A549 (cell line): ENCODE results near the gene PRR12. TPM values are rescaled to one million over a fixed set of nuclear protein-coding genes. Genes with fewer than 3 reads are reported as not detected.

Experiments
- ATAC-seq, 2 experiments: fragments of 200-7000 bp in 1 of 2; fragments of >200 bp in 1 of 2; cut with Nextera tagmentation in 1 of 2; cut with Tn5 transposase in 1 of 2; 3 replicates each; pipeline versions ENCODE4 v1.8.0 to v1.9.1; 2018 to 2020; ENCODE audit warnings: mild to moderate bottlenecking in 1 of 2, moderate library complexity in 1 of 2
- CTCF ChIA-PET: fragments of 300-600 bp; sonication (Branson Sonifier 250); formaldehyde crosslinking; extraction: SDS; loops from one replicate; lab custom pipeline; 2021; ENCODE audit warnings: antibody characterized with exemption, inconsistent platforms; lab: Yijun Ruan, JAX
- POLR2A ChIA-PET: fragments of 350-600 bp; formaldehyde crosslinking; extraction: SDS; loops from one replicate; lab custom pipeline; 2021; ENCODE audit warnings: antibody characterized with exemption, inconsistent platforms; lab: Yijun Ruan, JAX
- DNase-seq, 2 experiments: peaks; one replicate each; pipeline versions ENCODE4 v3.0.0 to v3.0.0-alpha.2; 2011 to 2016; ENCODE audit warnings: low read depth in 1 of 2, low spot score in 1 of 2
- FAIRE-seq: peaks from 2 replicates; lab custom pipeline; 2011; peaks lifted over from hg19 to GRCh38; lab: Jason Lieb, UNC
- H3K27ac ChIP-seq, 2 experiments: fragments of >200 bp; sonication (Bioruptor Twin); formaldehyde crosslinking; 3 replicates each; pipeline ENCODE4 v1.5.1; 2016 to 2017
- H3K4me1 ChIP-seq: fragments of >200 bp; sonication (Bioruptor Twin); formaldehyde crosslinking; 3 replicates; pipeline ENCODE4 v1.6.1; 2016
- H3K4me2 ChIP-seq: fragments of >200 bp; sonication (Bioruptor Twin); formaldehyde crosslinking; 3 replicates; pipeline ENCODE4 v1.6.1; 2016
- H3K4me3 ChIP-seq: fragments of >200 bp; sonication (Bioruptor Twin); formaldehyde crosslinking; 3 replicates; pipeline ENCODE4 v1.5.1; 2016
- H3K9me3 ChIP-seq: fragments of >200 bp; sonication (Bioruptor Twin); formaldehyde crosslinking; 3 replicates; pipeline ENCODE4 v1.6.1; 2016
- CBX2 ChIP-seq: fragments of 200-600 bp; sonication (generic); IDR thresholded peaks from 2 replicates; pipeline ENCODE4 v1.6.1; 2016; ENCODE audit warnings: low read depth, mild to moderate bottlenecking, borderline replicate concordance
- CBX8 ChIP-seq: fragments of 200-600 bp; sonication (generic); IDR thresholded peaks from 2 replicates; pipeline ENCODE4 v1.6.1; 2016
- CEBPB ChIP-seq, 2 experiments: fragments of >200 bp in 1 of 2; sonication (Bioruptor Twin) in 1 of 2; formaldehyde crosslinking in 1 of 2; IDR thresholded peaks; 2 replicates each; pipeline ENCODE4 v1.6.1; 2012 to 2016
- CTCF ChIP-seq: fragments of >200 bp; sonication (Bioruptor Twin); formaldehyde crosslinking; IDR thresholded peaks from 3 replicates; pipeline ENCODE4 v1.5.1; 2016
- EHMT2 ChIP-seq: fragments of 200-600 bp; sonication (generic); IDR thresholded peaks from 2 replicates; pipeline ENCODE4 v1.6.1; 2016; ENCODE audit warnings: antibody characterized with exemption, low read depth, mild to moderate bottlenecking, moderate library complexity
- FOSL2 ChIP-seq, 2 experiments: fragments of 450-650 bp in 1 of 2; fragments of >200 bp in 1 of 2; sonication (Bioruptor Twin) in 1 of 2; formaldehyde crosslinking; IDR thresholded peaks; 2 replicates each; pipeline versions ENCODE4 v1.5.0 to v1.6.1; 2016 to 2020; ENCODE audit warnings: mild to moderate bottlenecking in 1 of 2, moderate library complexity in 1 of 2
- GATA3 ChIP-seq: IDR thresholded peaks from 2 replicates; pipeline ENCODE4 v1.6.1; 2012; ENCODE audit warnings: borderline replicate concordance
- HOXA7 ChIP-seq: fragments of 250-450 bp; sonication (Bioruptor Pico); IDR thresholded peaks from 2 replicates; pipeline ENCODE4 v1.5.0; 2020; ENCODE audit warnings: mild to moderate bottlenecking, moderate library complexity
- JUNB ChIP-seq: fragments of >200 bp; sonication (Bioruptor Twin); formaldehyde crosslinking; IDR thresholded peaks from 2 replicates; pipeline ENCODE4 v1.6.1; 2016
- MAZ ChIP-seq: fragments of 150-350 bp; IDR thresholded peaks from 2 replicates; pipeline ENCODE4 v1.6.1; 2014; ENCODE audit warnings: antibody characterized with exemption, low read depth, low read length, borderline replicate concordance
- PHF8 ChIP-seq: fragments of 200-600 bp; sonication (generic); IDR thresholded peaks from 2 replicates; pipeline ENCODE4 v1.6.1; 2016; ENCODE audit warnings: low read depth, mild to moderate bottlenecking, antibody characterized with exemption, moderate library complexity, borderline replicate concordance
- POLR2AphosphoS2 ChIP-seq: conservative IDR thresholded peaks from 2 replicates; pipeline ENCODE4 v1.6.1; 2012; ENCODE audit warnings: low read length, improper control_type of control experiment, inconsistent platforms
- RAD21 ChIP-seq, 2 experiments: fragments of >200 bp in 1 of 2; sonication (Bioruptor Twin) in 1 of 2; formaldehyde crosslinking in 1 of 2; IDR thresholded peaks in 1 of 2; conservative IDR thresholded peaks in 1 of 2; 2 replicates in 1 of 2; 3 replicates in 1 of 2; pipeline ENCODE4 v1.6.1; 2012 to 2018; ENCODE audit warnings: inconsistent platforms in 1 of 2
- RFX5 ChIP-seq: fragments of 450-650 bp; IDR thresholded peaks from 2 replicates; pipeline ENCODE4 v1.7.1; 2014; ENCODE audit warnings: antibody characterized with exemption, mild to moderate bottlenecking, moderate library complexity
- RNF2 ChIP-seq: fragments of 200-600 bp; sonication (generic); IDR thresholded peaks from 2 replicates; pipeline ENCODE4 v1.6.1; 2016; ENCODE audit warnings: low read depth, mild to moderate bottlenecking, antibody characterized with exemption, moderate library complexity, borderline replicate concordance
- SMC3 ChIP-seq: fragments of >200 bp; sonication (Bioruptor Twin); formaldehyde crosslinking; IDR thresholded peaks from 3 replicates; pipeline ENCODE4 v1.6.1; 2018; ENCODE audit warnings: inconsistent platforms
- TFCP2L1 ChIP-seq: fragments of 250-450 bp; sonication (Bioruptor Pico); IDR thresholded peaks from 2 replicates; pipeline ENCODE4 v1.5.0; 2021; ENCODE audit warnings: mild to moderate bottlenecking
- ZNF302 ChIP-seq: fragments of 250-450 bp; sonication (Bioruptor Pico); IDR thresholded peaks from 2 replicates; pipeline ENCODE4 v1.9.0; 2021; ENCODE audit warnings: inconsistent platforms, mild to moderate bottlenecking, moderate library complexity
- ZSCAN20 ChIP-seq: fragments of 250-450 bp; sonication (Bioruptor Pico); IDR thresholded peaks from 2 replicates; pipeline ENCODE4 v1.8.0; 2022; ENCODE audit warnings: mild to moderate bottlenecking, moderate library complexity
- WGBS: methylation state at CpG from one replicate; pipeline ENCODE4 v1.1.6; 2017; ENCODE audit errors: missing lambda C conversion rate; 5-methylcytosine and 5-hydroxymethylcytosine counted together
- polyA plus RNA-seq, 4 experiments: library from polyadenylated mRNA; depleted of rRNA in 3 of 4; stranded (reverse); fragments of >200 nt; fragmentation: RNase III in 1 of 4; extraction: RNeasy Plus Mini Kit Qiagen cat#74134 plus additional on column Dnase treatment in 1 of 4; gene quantifications; 2 replicates in 3 of 4; 3 replicates in 1 of 4; pipeline ENCODE4 v1.2.3, GENCODE V29; 2011 to 2017
- small RNA-seq, 6 experiments: library from RNA; depleted of rRNA; stranded (forward); fragments of <200 nt; gene quantifications; one replicate each; pipeline ENCODE3, GENCODE V24; 2012
- TF ChIP-seq, protein P1 (sequence below): IDR thresholded peaks from 2 replicates; pipeline ENCODE4 v1.6.1; 2012; ENCODE audit warnings: low read depth, borderline replicate concordance

PRR12 gene
- polyA plus RNA-seq, 2 of the 4 experiments (the other 2 are of a cell fraction), result 0.78 to 15.6 TPM

GRCh38 chr19:49667473-49667872 is 76.5 kb downstream of the PRR12 start (continued):
- TF ChIP-seq EHMT2 (no peak), PHF8 (no peak)

- Histone ChIP-seq H3K4me3 (no peak overlapping the region), H3K27ac (no peak overlapping the region), H3K4me1 (peaks cover 15% of the 10 kb centered on the region), H3K9me3 (no peaks in the 10 kb centered on the region), H3K4me2 (no peak overlapping the region)
- ChIA-PET POLR2A (no interaction called here), CTCF (interaction anchor here (0.5 to 21.2 kb wide), 7 partner anchors 5 to 167 kb away, joined by 3 to 326 read pairs (median 15); partner anchors contain the start of genes BCL2L12, IRF3, PRMT1 and RRAS)
- WGBS, result 84% methylated on average over 3 of the region's 3 CpGs
- no peak for FAIRE-seq
- no peak for ATAC-seq
- DNase-seq, result no peak
- TF ChIP-seq HOXA7 (no peak), RNF2 (no peak)
Measured at GRCh38 chr19:49669516-49669915, 78.5 kb downstream of the PRR12 start.

DNA sequence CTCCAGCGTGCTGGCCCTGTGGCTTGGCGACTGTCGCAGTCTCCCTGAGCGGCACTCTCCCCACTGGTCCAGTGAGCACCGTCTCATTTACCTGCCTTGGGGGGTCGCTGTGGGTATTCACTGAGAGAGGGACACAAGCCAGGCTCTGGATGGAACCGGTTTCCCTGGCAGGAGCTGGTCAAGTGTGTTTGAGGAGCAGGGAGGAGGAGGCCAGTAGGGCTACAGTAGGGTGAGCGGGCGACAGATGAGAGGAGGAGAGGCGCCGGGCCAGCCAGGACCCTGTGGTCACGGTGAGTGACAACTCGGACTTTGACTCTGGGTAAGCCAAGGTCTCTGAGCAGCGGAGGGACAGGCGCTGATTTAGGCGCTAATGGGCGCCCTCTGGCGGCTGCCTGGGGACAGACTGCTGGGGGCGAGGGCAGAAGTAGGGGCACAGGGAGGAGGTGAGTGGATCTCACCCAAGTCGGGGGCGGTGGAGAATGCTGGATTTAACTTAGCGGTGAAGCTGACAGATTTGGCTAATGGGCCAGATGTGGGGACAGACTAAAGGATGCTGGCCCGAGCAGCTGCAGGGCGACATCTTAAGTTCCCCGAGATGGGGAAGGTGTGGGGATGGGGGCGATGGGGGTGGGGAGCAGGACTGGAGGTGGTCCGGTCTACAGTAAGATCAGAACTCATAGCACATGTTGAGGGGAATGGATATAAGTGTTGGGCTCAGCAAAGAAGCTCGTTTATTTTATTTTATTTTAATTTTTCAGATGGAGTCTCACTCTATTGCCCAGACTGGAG is 81.3 kb downstream of the PRR12 start:
- ATAC-seq (peak; percentile 47 to 53), FAIRE-seq (no peak), DNase-seq (peak; percentile 87 to 97)
- TF ChIP-seq EHMT2, result no peak
- TF ChIP-seq CBX2, result no peak
- TF ChIP-seq RAD21 (conservative IDR thresholded peaks at IDR 0.05 in 1 of 2, IDR thresholded peaks at IDR 0.05 in 1 of 2), result peak; percentile 64 to 65
- no peak for TF ChIP-seq CBX8
- TF ChIP-seq, protein P1, sequence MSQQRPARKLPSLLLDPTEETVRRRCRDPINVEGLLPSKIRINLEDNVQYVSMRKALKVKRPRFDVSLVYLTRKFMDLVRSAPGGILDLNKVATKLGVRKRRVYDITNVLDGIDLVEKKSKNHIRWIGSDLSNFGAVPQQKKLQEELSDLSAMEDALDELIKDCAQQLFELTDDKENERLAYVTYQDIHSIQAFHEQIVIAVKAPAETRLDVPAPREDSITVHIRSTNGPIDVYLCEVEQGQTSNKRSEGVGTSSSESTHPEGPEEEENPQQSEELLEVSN, result no peak
- no peak for TF ChIP-seq JUNB
- no peak for TF ChIP-seq ZNF302 (CRISPR knock-in tag)
- no peak for TF ChIP-seq RFX5
- no peak for TF ChIP-seq CEBPB (IDR thresholded peaks at IDR 0.05)
- TF ChIP-seq TFCP2L1, result no peak
- peak; percentile 77 for TF ChIP-seq SMC3
- peak; percentile 94 for TF ChIP-seq CTCF
- TF ChIP-seq MAZ, result 0 out of 2 replicates have a peak, but pooled peaks have one; percentile 78
- no peak for TF ChIP-seq GATA3
- no peak for TF ChIP-seq FOSL2 (IDR thresholded peaks at IDR 0.05)
- TF ChIP-seq FOSL2 (CRISPR knock-in tag; IDR thresholded peaks at IDR 0.05), result no peak
- no peak for TF ChIP-seq HOXA7
- TF ChIP-seq POLR2AphosphoS2, result no peak
- TF ChIP-seq ZSCAN20, result no peak
- Histone ChIP-seq H3K4me3 (no peak overlapping the region), H3K27ac (peak overlapping the region; percentile 57 to 80; a peak in 5 of 6 replicates), H3K4me2 (peak overlapping the region; percentile 76), H3K9me3 (no peaks in the 10 kb centered on the region), H3K4me1 (peaks cover 11% of the 10 kb centered on the region)
- 21% methylated on average over 27 of the region's 28 CpGs for WGBS
- ChIA-PET CTCF (interaction anchor here (0.5 to 21.2 kb wide), 53 partner anchors 2 to 889 kb away, joined by 3 to 326 read pairs (median 5); partner anchors contain the start of genes ADM5, BCL2L12, CPT1C and IRF3), POLR2A (interaction anchor here (1.9 kb wide), 2 partner anchors 31 to 32 kb away, joined by 4 to 5 read pairs; partner anchors contain the start of genes RRAS and SCAF1)

Small RNAs within 50 kb of the gene (small RNA-seq; reads per million reads assigned to genes)
- 0 reads per million in 6 experiments for gene RF00019

Other genes starting within 250 kb of the PRR12 start
- gene TEAD2, start 228.8 kb upstream of the PRR12 start, polyA plus RNA-seq (2011; rRNA removed), result 15.9 and 20.3 TPM in 2 replicates
- 19.0 to 26.3 TPM (median 25.3 TPM) in 3 replicates for gene TEAD2, start 228.8 kb upstream of the PRR12 start, polyA plus RNA-seq (2017; fragmentation: RNase III; extraction: RNeasy Plus Mini Kit Qiagen cat#74134 plus additional on column Dnase treatment)
- gene DKKL1, start 227.3 kb upstream of the PRR12 start, polyA plus RNA-seq (2011; rRNA removed), result 0.53 and 0.91 TPM in 2 replicates
- gene DKKL1, start 227.3 kb upstream of the PRR12 start, polyA plus RNA-seq (2017; fragmentation: RNase III; extraction: RNeasy Plus Mini Kit Qiagen cat#74134 plus additional on column Dnase treatment), result 0.26 to 0.68 TPM (median 0.37 TPM) in 3 replicates
- gene KASH5, start 202.9 kb upstream of the PRR12 start, polyA plus RNA-seq (2011; rRNA removed), result 0.08 TPM in 2 replicates
- 0.17 TPM in 1 of 3 replicates, not detected in the others for gene KASH5, start 202.9 kb upstream of the PRR12 start, polyA plus RNA-seq (2017; fragmentation: RNase III; extraction: RNeasy Plus Mini Kit Qiagen cat#74134 plus additional on column Dnase treatment)
- not detected in 2 replicates for gene PTH2, start 167.7 kb upstream of the PRR12 start, polyA plus RNA-seq (2011; rRNA removed)
- not detected in 3 replicates for gene PTH2, start 167.7 kb upstream of the PRR12 start, polyA plus RNA-seq (2017; fragmentation: RNase III; extraction: RNeasy Plus Mini Kit Qiagen cat#74134 plus additional on column Dnase treatment)
- 0.06 TPM in 1 of 2 replicates, not detected in the other for gene GFY, start 165.8 kb upstream of the PRR12 start, polyA plus RNA-seq (2011; rRNA removed)
- gene GFY, start 165.8 kb upstream of the PRR12 start, polyA plus RNA-seq (2017; fragmentation: RNase III; extraction: RNeasy Plus Mini Kit Qiagen cat#74134 plus additional on column Dnase treatment), result 0.16 to 0.18 TPM in 2 of 3 replicates, not detected in the other
- 0.48 and 0.50 TPM in 2 replicates for gene SLC17A7, start 149.7 kb upstream of the PRR12 start, polyA plus RNA-seq (2011; rRNA removed)
- 0.35 to 0.44 TPM (median 0.39 TPM) in 3 replicates for gene SLC17A7, start 149.7 kb upstream of the PRR12 start, polyA plus RNA-seq (2017; fragmentation: RNase III; extraction: RNeasy Plus Mini Kit Qiagen cat#74134 plus additional on column Dnase treatment)
- 74.1 and 89.7 TPM in 2 replicates for gene PIH1D1, start 139.4 kb upstream of the PRR12 start, polyA plus RNA-seq (2011; rRNA removed)
- gene PIH1D1, start 139.4 kb upstream of the PRR12 start, polyA plus RNA-seq (2017; fragmentation: RNase III; extraction: RNeasy Plus Mini Kit Qiagen cat#74134 plus additional on column Dnase treatment), result 96.8 to 114 TPM (median 113 TPM) in 3 replicates
- 9.7 and 10.2 TPM in 2 replicates for gene ALDH16A1, start 138.0 kb upstream of the PRR12 start, polyA plus RNA-seq (2011; rRNA removed)
- 19.9 to 23.0 TPM (median 23.0 TPM) in 3 replicates for gene ALDH16A1, start 138.0 kb upstream of the PRR12 start, polyA plus RNA-seq (2017; fragmentation: RNase III; extraction: RNeasy Plus Mini Kit Qiagen cat#74134 plus additional on column Dnase treatment)
- 0.42 and 0.58 TPM in 2 replicates for gene FLT3LG, start 117.0 kb upstream of the PRR12 start, polyA plus RNA-seq (2011; rRNA removed)
- gene FLT3LG, start 117.0 kb upstream of the PRR12 start, polyA plus RNA-seq (2017; fragmentation: RNase III; extraction: RNeasy Plus Mini Kit Qiagen cat#74134 plus additional on column Dnase treatment), result 0.99 to 1.2 TPM (median 1.0 TPM) in 3 replicates
- 5,391 and 5,410 TPM in 2 replicates for gene RPL13A, start 103.6 kb upstream of the PRR12 start, polyA plus RNA-seq (2011; rRNA removed)
- gene RPL13A, start 103.6 kb upstream of the PRR12 start, polyA plus RNA-seq (2017; fragmentation: RNase III; extraction: RNeasy Plus Mini Kit Qiagen cat#74134 plus additional on column Dnase treatment), result 3,383 to 3,595 TPM (median 3,438 TPM) in 3 replicates
- gene RPS11, start 94.7 kb upstream of the PRR12 start, polyA plus RNA-seq (2011; rRNA removed), result 2,624 and 3,014 TPM in 2 replicates
- gene RPS11, start 94.7 kb upstream of the PRR12 start, polyA plus RNA-seq (2017; fragmentation: RNase III; extraction: RNeasy Plus Mini Kit Qiagen cat#74134 plus additional on column Dnase treatment), result 3,721 to 3,877 TPM (median 3,793 TPM) in 3 replicates
- 25.7 and 32.0 TPM in 2 replicates for gene FCGRT, start 78.5 kb upstream of the PRR12 start, polyA plus RNA-seq (2011; rRNA removed)
- gene FCGRT, start 78.5 kb upstream of the PRR12 start, polyA plus RNA-seq (2017; fragmentation: RNase III; extraction: RNeasy Plus Mini Kit Qiagen cat#74134 plus additional on column Dnase treatment), result 20.0 to 28.4 TPM (median 28.4 TPM) in 3 replicates
- 0.31 and 0.41 TPM in 2 replicates for gene RCN3, start 63.2 kb upstream of the PRR12 start, polyA plus RNA-seq (2011; rRNA removed)
- gene RCN3, start 63.2 kb upstream of the PRR12 start, polyA plus RNA-seq (2017; fragmentation: RNase III; extraction: RNeasy Plus Mini Kit Qiagen cat#74134 plus additional on column Dnase treatment), result 1.6 to 2.1 TPM (median 1.8 TPM) in 3 replicates
- 49.0 and 52.5 TPM in 2 replicates for gene NOSIP, start 10.6 kb upstream of the PRR12 start, polyA plus RNA-seq (2011; rRNA removed)
- gene NOSIP, start 10.6 kb upstream of the PRR12 start, polyA plus RNA-seq (2017; fragmentation: RNase III; extraction: RNeasy Plus Mini Kit Qiagen cat#74134 plus additional on column Dnase treatment), result 98.0 to 105 TPM (median 101 TPM) in 3 replicates
- gene PRRG2, start 9.9 kb upstream of the PRR12 start, polyA plus RNA-seq (2011; rRNA removed), result 0.53 and 0.82 TPM in 2 replicates
- 0.68 to 1.1 TPM (median 1.0 TPM) in 3 replicates for gene PRRG2, start 9.9 kb upstream of the PRR12 start, polyA plus RNA-seq (2017; fragmentation: RNase III; extraction: RNeasy Plus Mini Kit Qiagen cat#74134 plus additional on column Dnase treatment)
- 45.9 and 47.6 TPM in 2 replicates for gene RRAS, start 49.0 kb downstream of the PRR12 start, polyA plus RNA-seq (2011; rRNA removed)
- gene RRAS, start 49.0 kb downstream of the PRR12 start, polyA plus RNA-seq (2017; fragmentation: RNase III; extraction: RNeasy Plus Mini Kit Qiagen cat#74134 plus additional on column Dnase treatment), result 49.2 to 55.4 TPM (median 50.2 TPM) in 3 replicates
- 4.0 and 6.1 TPM in 2 replicates for gene SCAF1, start 51.0 kb downstream of the PRR12 start, polyA plus RNA-seq (2011; rRNA removed)
- 41.0 to 47.9 TPM (median 47.2 TPM) in 3 replicates for gene SCAF1, start 51.0 kb downstream of the PRR12 start, polyA plus RNA-seq (2017; fragmentation: RNase III; extraction: RNeasy Plus Mini Kit Qiagen cat#74134 plus additional on column Dnase treatment)
- gene IRF3, start 74.7 kb downstream of the PRR12 start, polyA plus RNA-seq (2011; rRNA removed), result 54.0 and 68.6 TPM in 2 replicates
- gene IRF3, start 74.7 kb downstream of the PRR12 start, polyA plus RNA-seq (2017; fragmentation: RNase III; extraction: RNeasy Plus Mini Kit Qiagen cat#74134 plus additional on column Dnase treatment), result 88.5 to 114 TPM (median 103 TPM) in 3 replicates
- 26.6 and 29.2 TPM in 2 replicates for gene BCL2L12, start 74.8 kb downstream of the PRR12 start, polyA plus RNA-seq (2011; rRNA removed)
- 47.8 to 53.0 TPM (median 48.6 TPM) in 3 replicates for gene BCL2L12, start 74.8 kb downstream of the PRR12 start, polyA plus RNA-seq (2017; fragmentation: RNase III; extraction: RNeasy Plus Mini Kit Qiagen cat#74134 plus additional on column Dnase treatment)
- 440 and 504 TPM in 2 replicates for gene PRMT1, start 86.1 kb downstream of the PRR12 start, polyA plus RNA-seq (2011; rRNA removed)
- 488 to 516 TPM (median 500 TPM) in 3 replicates for gene PRMT1, start 86.1 kb downstream of the PRR12 start, polyA plus RNA-seq (2017; fragmentation: RNase III; extraction: RNeasy Plus Mini Kit Qiagen cat#74134 plus additional on column Dnase treatment)
- gene ADM5, start 98.4 kb downstream of the PRR12 start, polyA plus RNA-seq (2011; rRNA removed), result 2.0 and 2.9 TPM in 2 replicates
- gene ADM5, start 98.4 kb downstream of the PRR12 start, polyA plus RNA-seq (2017; fragmentation: RNase III; extraction: RNeasy Plus Mini Kit Qiagen cat#74134 plus additional on column Dnase treatment), result 4.3 to 4.5 TPM (median 4.4 TPM) in 3 replicates
- gene CPT1C, start 99.9 kb downstream of the PRR12 start, polyA plus RNA-seq (2011; rRNA removed), result 8.2 and 8.5 TPM in 2 replicates
- 13.7 to 17.1 TPM (median 15.4 TPM) in 3 replicates for gene CPT1C, start 99.9 kb downstream of the PRR12 start, polyA plus RNA-seq (2017; fragmentation: RNase III; extraction: RNeasy Plus Mini Kit Qiagen cat#74134 plus additional on column Dnase treatment)
- gene TSKS, start 172.1 kb downstream of the PRR12 start, polyA plus RNA-seq (2011; rRNA removed), result not detected in 2 replicates
- gene TSKS, start 172.1 kb downstream of the PRR12 start, polyA plus RNA-seq (2017; fragmentation: RNase III; extraction: RNeasy Plus Mini Kit Qiagen cat#74134 plus additional on column Dnase treatment), result not detected in 3 replicates
- 36.6 and 41.6 TPM in 2 replicates for gene AP2A1, start 175.8 kb downstream of the PRR12 start, polyA plus RNA-seq (2011; rRNA removed)
- 53.4 to 62.1 TPM (median 58.6 TPM) in 3 replicates for gene AP2A1, start 175.8 kb downstream of the PRR12 start, polyA plus RNA-seq (2017; fragmentation: RNase III; extraction: RNeasy Plus Mini Kit Qiagen cat#74134 plus additional on column Dnase treatment)
- 12.5 and 14.5 TPM in 2 replicates for gene FUZ, start 222.1 kb downstream of the PRR12 start, polyA plus RNA-seq (2011; rRNA removed)
- gene FUZ, start 222.1 kb downstream of the PRR12 start, polyA plus RNA-seq (2017; fragmentation: RNase III; extraction: RNeasy Plus Mini Kit Qiagen cat#74134 plus additional on column Dnase treatment), result 15.9 to 23.7 TPM (median 21.7 TPM) in 3 replicates
- gene MED25, start 227.1 kb downstream of the PRR12 start, polyA plus RNA-seq (2011; rRNA removed), result 20.4 and 27.1 TPM in 2 replicates
- 36.4 to 41.6 TPM (median 40.1 TPM) in 3 replicates for gene MED25, start 227.1 kb downstream of the PRR12 start, polyA plus RNA-seq (2017; fragmentation: RNase III; extraction: RNeasy Plus Mini Kit Qiagen cat#74134 plus additional on column Dnase treatment)